DMS53 treated with DMSO at 0.1 percent for 48 hours (cell line): ENCODE results near the gene CHMP2A.
"Not testable (repeated sequence)": the region's sequence is repeated elsewhere in the genome, so short reads cannot be mapped to it uniquely, and the experiment has no call there.

Experiments used
- DNase-seq: peaks from one replicate; lab custom pipeline; 2025; ENCODE audit not compliant: unreplicated experiment; lab: John Stamatoyannopoulos, UW

Gene CHMP2A

GRCh38 chr19:58554494-58555368 is at the start of gene CHMP2A:
Gene CHMP2A, minus strand, starts transcription at chr19:58555105. Its CDS starts 893 bp downstream, at chr19:58554212.
- no peak for DNase-seq

GRCh38 chr19:58586133-58586765 is 31.3 kb upstream of the CHMP2A start:
- no peak for DNase-seq

DNA sequence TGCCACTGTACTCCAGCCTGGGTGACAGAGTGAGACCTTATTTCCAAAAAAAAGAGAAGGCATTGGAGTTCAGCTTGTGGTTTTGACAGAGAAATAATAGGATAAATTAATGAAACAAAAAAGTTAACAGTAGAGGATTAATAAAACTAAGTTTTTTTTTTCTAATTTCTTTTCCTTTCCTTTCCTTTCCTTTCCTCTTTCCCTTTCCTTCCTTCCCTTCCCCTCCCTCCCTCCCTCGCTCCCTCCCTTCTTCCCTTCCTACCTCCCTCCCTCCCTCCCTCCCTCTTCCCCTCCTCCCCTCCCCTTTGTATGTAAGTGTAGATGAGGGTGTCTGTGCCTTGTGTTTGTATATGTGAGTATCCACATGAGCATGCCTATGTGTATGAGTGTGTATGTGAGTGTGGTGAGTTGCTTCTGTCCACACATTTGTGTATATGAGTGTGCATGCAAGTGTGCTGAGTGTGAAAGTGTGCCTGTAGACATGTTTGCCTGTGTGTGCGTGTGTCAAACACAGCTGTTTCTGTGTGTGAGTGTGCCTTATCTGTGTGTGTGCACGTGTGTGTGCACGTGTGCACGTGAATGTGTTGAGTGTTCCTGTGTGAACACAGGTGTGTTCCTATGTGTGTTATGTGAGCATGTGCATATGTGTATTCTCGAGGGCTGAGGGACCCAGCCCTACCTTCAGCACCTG is 30.7 kb upstream of the CHMP2A start:
- DNase-seq, result no peak

- no peak for DNase-seq
Observed at GRCh38 chr19:58584498-58585441, 29.9 kb upstream of the CHMP2A start.

DNA sequence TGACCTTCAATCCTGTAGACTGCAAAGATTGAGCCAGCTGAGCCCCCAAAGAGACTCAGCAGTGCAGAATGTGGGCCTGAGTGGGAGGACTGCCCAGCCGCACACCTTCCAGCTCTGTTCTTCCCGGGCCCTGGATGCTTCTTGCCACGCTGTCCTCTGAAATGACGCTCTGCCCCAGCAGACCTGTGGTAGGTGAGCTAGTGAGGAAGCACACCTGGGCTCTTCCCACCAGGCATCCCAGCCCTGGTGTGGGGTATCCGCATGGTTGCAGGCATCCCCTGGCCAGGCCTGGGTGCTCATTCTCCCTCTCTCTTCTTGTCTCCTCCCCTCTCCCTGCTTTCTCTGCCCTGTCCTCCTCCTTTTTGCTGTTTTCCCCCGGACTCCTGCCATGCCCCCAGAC is 28.1 kb upstream of the CHMP2A start:
- DNase-seq, result no peak

- DNase-seq, result no peak
Observed at GRCh38 chr19:58581227-58582141, 26.6 kb upstream of the CHMP2A start.

DNA sequence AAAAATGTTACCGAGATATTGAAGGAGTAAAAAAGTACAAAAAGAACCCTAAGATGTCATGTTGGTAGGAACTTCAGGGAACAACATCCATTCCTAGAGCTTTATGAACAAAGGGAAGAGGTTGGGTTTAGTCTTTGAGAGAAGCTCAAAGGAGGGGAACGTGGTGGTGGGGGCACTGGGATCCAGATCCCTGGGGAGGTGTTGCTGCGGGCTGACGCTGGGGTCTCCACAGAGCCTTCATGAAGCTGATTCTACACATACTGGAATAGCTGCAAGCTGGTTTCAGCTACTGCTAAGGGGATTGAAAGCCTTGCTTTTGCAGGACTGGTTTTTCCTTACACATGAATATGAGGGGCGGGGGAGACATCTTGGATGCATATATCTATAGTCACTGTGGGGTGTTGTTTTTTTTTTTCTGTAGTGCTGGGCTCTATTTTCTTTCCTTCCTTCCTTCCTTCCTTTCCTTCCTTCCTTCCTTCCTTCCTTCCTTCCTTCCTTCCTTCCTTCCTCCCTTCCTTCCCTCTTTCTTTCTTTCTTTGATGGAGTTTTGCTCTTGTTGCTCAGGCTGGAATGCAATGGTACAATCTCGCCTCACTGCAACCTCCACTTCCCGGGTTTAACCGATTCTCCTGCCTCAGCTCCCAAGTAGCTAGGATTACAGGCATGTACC is 24.7 kb upstream of the CHMP2A start:
- no peak for DNase-seq

GRCh38 chr19:58578012-58578925 is 23.4 kb upstream of the CHMP2A start:
- no peak for DNase-seq

DNA sequence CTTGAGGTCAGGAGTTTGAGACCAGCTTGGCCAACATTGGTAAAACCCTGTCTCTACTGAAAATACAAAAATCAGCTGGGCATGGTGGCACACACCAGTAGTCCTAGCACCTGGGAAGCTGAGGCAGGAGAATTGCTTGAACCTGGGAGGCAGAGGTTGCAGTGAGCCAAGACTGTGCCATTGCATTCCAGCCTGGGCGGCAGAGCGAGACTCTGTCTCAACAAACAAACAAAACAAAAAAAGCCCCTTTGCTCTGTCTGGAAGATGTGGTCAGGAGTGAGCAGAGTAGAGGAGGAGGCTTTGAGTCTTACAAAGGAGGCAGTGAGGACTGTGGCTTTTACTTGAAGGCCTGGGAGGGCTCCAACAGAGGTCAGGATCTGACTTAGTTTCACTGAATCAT is 22.7 kb upstream of the CHMP2A start:
- DNase-seq, result not testable (repeated sequence)

DNA sequence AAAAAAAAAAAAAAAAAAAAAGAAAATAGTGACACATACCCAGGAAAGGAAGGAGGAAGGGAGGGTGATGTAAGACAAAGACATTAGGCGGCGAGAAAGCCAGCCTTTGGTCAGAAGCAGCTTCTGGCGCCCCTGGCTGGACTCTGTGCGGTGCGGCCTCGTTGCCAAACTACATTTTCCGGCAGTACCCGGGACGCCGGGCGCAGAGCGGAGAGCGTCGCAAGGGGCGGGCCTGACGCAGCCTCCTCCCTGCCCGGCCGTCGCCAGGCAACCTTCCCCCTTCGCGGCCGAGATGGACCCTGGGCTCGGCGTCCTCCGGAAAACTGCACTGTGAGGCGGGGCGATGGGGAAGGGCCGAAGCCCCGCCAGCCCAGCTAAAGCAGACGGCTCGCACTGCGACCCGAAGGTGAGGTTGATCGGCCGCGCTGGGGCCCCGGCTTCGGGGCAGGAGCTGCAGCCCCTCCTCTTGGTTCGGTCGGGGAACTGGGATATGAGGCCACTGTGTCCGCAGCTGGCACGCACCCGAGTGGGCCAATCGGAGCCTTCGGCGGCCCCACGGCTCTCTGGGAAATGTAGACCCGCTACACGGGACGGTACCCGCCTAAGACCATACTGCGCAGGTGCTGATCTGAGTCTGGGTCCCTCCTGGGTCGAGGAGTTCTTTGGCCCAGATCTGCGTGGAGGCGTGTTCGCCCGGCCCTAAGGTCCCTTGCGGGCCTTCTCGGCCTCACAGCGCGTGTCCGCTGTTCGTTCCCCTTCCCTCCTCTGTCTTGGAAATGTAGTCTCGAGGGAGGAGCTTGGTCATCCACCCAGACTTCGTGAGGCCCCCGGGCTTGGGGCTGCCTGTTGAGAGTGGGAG is 20.5 kb upstream of the CHMP2A start:
- DNase-seq, result no peak

- DNase-seq, result no peak
Observed at GRCh38 chr19:58573658-58574164, 18.8 kb upstream of the CHMP2A start.

- no peak for DNase-seq
Observed at GRCh38 chr19:58572818-58573657, 18.1 kb upstream of the CHMP2A start, which contains the start of gene MZF1. Gene MZF1, minus strand, starts transcription at chr19:58573335. Its CDS starts 1,946 bp downstream, at chr19:58571389.

DNA sequence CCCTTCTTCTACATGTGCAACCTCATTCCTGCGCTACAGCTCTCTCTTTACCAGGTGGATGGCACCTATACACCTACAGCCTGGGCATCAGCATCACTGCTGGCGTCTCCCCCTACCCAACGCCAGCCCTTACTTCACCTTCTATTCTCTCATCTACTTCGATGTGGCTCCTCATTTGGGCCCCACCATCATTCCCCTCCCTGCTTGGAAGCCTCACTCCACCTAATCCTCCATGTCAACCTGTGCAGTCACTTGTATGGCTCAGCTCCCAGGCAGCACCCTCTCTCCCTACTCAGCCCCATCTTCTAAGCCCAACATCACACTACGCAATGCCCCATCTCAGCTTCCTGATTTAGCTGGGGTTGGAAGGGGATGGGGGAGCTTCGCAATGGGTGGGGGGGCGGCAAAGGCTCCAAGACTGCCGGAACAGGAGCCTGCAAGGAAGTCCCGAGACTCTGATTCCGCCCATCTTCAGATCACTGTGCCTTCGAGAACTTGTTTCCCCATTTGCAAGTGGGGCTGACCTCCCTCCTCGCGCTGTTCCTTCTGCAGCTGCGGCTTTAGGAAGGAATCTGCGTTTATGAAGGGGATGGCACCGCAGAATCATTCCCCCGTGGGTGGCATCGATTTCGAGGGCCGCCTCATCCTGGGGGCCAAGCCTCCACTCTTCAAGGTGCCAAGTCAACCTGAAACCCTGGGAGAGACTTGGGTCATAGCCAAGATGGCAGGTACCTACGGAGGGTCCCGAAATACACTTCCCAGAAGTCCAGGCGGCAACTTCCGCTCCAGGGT is 17.3 kb upstream of the CHMP2A start:
- no peak for DNase-seq

DNA sequence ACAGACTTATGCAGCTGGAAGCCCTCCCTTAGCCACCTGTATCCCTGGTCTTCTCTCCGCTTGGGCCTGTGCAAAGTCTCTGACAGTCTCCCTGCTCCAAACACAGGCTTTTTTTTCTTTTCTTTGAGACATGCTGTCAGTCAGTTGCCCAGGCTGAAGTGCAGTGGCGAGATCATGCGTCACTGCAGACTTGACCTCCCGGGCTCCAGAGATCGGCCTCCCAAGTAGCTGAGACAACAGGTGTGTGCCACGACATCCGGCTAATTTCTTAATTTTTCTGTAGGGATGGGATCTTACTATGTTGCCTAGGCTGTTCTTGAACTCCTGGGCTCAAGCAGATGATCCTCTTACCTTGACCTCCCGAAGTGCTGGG is 16.7 kb upstream of the CHMP2A start:
- no peak for DNase-seq
